NOMO-1 (cell line): ENCODE data around the gene TKT.

Source experiments
- DNase-seq, 2 experiments: peaks; one replicate each; lab custom pipeline; 2025; ENCODE audit not compliant: unreplicated experiment in 2 of 2; lab: John Stamatoyannopoulos, UW

TKT gene

DNA sequence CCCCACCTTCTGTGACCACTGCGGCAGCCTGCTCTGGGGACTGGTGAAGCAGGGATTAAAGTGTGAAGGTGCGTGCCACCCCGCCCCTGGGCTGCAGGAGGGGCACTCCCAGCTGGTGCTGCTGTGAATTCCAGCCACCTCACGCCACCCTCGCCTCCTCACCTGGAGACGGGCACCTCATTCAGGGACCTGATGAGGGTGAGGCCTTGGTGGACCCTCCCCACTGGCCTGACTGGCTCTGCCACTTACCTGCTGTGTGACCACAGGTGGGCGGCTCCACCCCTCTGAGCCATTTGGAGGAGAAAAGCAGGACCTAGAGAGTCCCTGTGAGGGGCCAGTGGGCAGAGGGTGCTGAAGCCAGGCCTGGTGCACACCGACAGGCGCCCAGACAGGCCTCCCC, 72.3 kb downstream of the TKT start:
- no peak for DNase-seq

DNA sequence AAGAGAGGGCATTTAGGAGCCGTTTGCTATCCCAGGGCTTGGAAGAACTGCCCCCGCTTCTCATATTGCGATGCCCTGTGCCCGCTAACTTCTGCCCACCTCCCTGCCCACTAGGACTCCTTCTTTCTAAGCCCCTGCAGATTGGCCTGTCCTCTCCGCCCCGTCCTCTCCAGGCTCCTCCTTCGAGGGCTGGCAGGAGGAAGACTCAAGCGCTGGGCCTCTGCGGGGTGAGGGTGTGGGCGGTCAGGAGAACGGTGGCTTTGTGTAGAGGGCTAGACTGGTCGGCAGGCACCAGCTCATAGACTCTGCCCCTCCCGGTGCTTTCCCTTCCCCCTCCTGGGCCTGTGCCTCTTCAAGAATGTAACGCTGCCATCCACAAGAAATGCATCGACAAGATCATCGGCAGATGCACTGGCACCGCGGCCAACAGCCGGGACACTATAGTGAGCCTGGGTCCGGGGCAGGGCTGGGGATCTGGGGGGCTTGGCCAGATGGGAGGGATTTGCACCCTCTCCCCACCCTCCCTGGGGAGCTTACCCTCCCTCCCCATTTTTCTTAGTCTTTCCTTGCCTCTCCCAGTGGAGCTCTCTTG, 73.0 kb downstream of the TKT start:
- no peak for DNase-seq

- no peak for DNase-seq
Measured at GRCh38 chr3:53181528-53181927, 74.3 kb downstream of the TKT start.

GRCh38 chr3:53181024-53181371, 74.8 kb downstream of the TKT start:
- no peak for DNase-seq

DNA sequence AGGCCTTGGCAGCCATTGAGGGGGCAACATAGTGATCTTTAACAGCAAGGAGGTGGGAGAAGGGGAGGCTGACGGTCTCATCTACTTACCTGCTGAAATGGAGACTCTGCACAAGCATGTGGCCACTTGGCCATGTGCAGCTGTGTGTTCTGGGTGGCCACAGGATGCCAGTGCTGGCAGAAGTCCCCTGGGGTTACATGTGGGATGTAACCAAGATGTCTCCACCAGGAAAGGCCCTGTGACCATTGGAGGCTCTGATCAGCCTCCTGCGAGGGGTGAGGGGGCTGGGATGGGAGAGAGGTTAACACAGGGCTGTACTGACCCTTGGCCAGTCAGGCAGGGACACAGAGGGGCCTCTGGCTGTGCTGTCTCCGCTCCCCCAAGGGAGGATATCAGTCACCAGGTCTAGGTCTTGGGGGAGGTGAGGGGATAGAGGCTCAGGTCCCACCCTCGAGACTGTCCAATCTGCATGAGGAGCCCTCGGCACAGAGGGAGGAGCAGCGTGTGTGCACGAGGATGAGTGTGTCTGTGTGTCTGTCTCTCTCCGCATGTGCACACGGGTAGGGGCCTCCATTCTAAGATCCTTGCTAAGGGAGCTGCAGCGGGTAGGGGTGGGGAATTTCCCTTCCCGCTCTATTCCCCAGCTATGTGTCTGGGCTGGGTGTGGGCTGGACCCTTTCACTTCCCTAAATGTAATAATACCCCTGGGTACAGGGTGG, 75.4 kb downstream of the TKT start:
- DNase-seq: peak; percentile 77 to 79

- no peak for DNase-seq
Measured at GRCh38 chr3:53179580-53179979, 76.2 kb downstream of the TKT start.

DNA sequence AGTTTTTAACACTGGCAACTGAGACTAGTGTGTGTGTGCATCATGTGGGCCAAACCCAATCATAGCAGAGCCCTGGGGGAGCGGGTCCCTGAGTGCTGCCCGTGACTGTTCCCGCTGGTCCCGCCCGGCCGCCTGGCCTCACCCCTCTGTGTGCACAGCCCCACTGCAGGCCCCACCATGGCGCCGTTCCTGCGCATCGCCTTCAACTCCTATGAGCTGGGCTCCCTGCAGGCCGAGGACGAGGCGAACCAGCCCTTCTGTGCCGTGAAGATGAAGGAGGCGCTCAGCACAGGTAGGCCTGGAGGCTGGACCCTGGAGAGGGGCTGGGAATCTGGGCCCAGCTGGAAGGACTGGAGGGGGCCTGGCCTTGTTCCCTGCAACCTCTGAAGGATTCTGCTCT, 77.6 kb downstream of the TKT start:
- no peak for DNase-seq

GRCh38 chr3:53175613-53176540, 79.9 kb downstream of the TKT start:
- no peak for DNase-seq
